GM19468 (cell line): ENCODE results near the gene MYPN.
A peak's percentile ranks its signal among the peaks of the same experiment; 100 is the strongest.
"Not testable (repeated sequence)": the region's sequence is repeated elsewhere in the genome, so short reads cannot be mapped to it uniquely, and the experiment has no call there.

Experiments used
- ATAC-seq: cut with Tn5 transposase; IDR thresholded peaks from one replicate; pipeline ENCODE4 v1.9.1; 2021; ENCODE audit warnings: mild to moderate bottlenecking, moderate library complexity, moderate number of reproducible peaks; ENCODE audit not compliant: unreplicated experiment; ENCODE audit errors: extremely low read depth

The MYPN gene

GRCh38 chr10:68158031-68158430 lies 48.7 kb downstream of the MYPN start:
- no peak for ATAC-seq

GRCh38 chr10:68163735-68164134 lies 54.4 kb downstream of the MYPN start:
- peak; percentile 99 for ATAC-seq

- ATAC-seq, result no peak
Measured at GRCh38 chr10:68165643-68166042, 56.4 kb downstream of the MYPN start.

GRCh38 chr10:68166871-68167585 lies 57.7 kb downstream of the MYPN start:
- no peak for ATAC-seq

GRCh38 chr10:68167586-68168189 lies 58.4 kb downstream of the MYPN start:
- no peak for ATAC-seq

- no peak for ATAC-seq
Measured at GRCh38 chr10:68171539-68172080, 62.3 kb downstream of the MYPN start.

GRCh38 chr10:68172324-68172723 lies 63.0 kb downstream of the MYPN start:
- no peak for ATAC-seq

- ATAC-seq, result no peak
Measured at GRCh38 chr10:68175949-68176348, 66.7 kb downstream of the MYPN start.

- ATAC-seq, result no peak
Measured at GRCh38 chr10:68176797-68177196, 67.5 kb downstream of the MYPN start.

GRCh38 chr10:68178592-68178991 lies 69.3 kb downstream of the MYPN start:
- ATAC-seq, result no peak

- no peak for ATAC-seq
Measured at GRCh38 chr10:68179016-68179415, 69.7 kb downstream of the MYPN start.

GRCh38 chr10:68180490-68180889 lies 71.2 kb downstream of the MYPN start:
- no peak for ATAC-seq

- no peak for ATAC-seq
Measured at GRCh38 chr10:68184546-68184945, 75.3 kb downstream of the MYPN start.

GRCh38 chr10:68185085-68185484 lies 75.8 kb downstream of the MYPN start:
- no peak for ATAC-seq

GRCh38 chr10:68188835-68189234 lies 79.5 kb downstream of the MYPN start:
- no peak for ATAC-seq

GRCh38 chr10:68192113-68192512 lies 82.8 kb downstream of the MYPN start:
- ATAC-seq, result no peak

GRCh38 chr10:68194290-68194689 lies 85.0 kb downstream of the MYPN start:
- ATAC-seq, result no peak

- ATAC-seq, result not testable (repeated sequence)
Measured at GRCh38 chr10:68195776-68196175, 86.5 kb downstream of the MYPN start.

- ATAC-seq, result no peak
Measured at GRCh38 chr10:68196701-68197100, 87.4 kb downstream of the MYPN start.

- ATAC-seq, result no peak
Measured at GRCh38 chr10:68202960-68203353, 93.7 kb downstream of the MYPN start.

- peak; percentile 21 for ATAC-seq
Measured at GRCh38 chr10:68208424-68209042, 99.2 kb downstream of the MYPN start.
